K562 (cell line): ENCODE results near the gene CTCFL. TPM values are rescaled to one million over a fixed set of nuclear protein-coding genes. Genes with fewer than 3 reads are reported as not detected.

Source experiments
- ATAC-seq: fragments of 200-7000 bp; cut with Tn5 transposase; 3 replicates; pipeline ENCODE4 v1.9.1; 2020; ENCODE audit warnings: moderate library complexity
- BruUV-seq: library from RNA; stranded (reverse); fragments of 400-500 nt; replicated peaks from 2 replicates; lab custom pipeline; 2021; lab: Mats Ljungman, UMichigan
- CTCF ChIA-PET: fragments of 300-600 bp; formaldehyde crosslinking; extraction: SDS; loops from one replicate; lab custom pipeline; 2021; ENCODE audit warnings: low intra/inter-chr PET ratio; lab: Yijun Ruan, JAX
- POLR2A ChIA-PET: fragments of 300-600, 350-650 bp; sonication (Branson Sonifier 250); formaldehyde crosslinking; extraction: SDS; loops from one replicate; lab custom pipeline; 2021; ENCODE audit warnings: antibody characterized with exemption, inconsistent platforms; lab: Yijun Ruan, JAX
- DNase-seq, 4 experiments: peaks; one replicate each; pipeline versions ENCODE4 v3.0.0 to v3.0.0-alpha.2; 2011 to 2018; ENCODE audit warnings: low spot score in 3 of 4, mixed read lengths in 3 of 4; ENCODE audit errors: extremely low read depth in 1 of 4
- FAIRE-seq: peaks from 2 replicates; lab custom pipeline; 2011; peaks lifted over from hg19 to GRCh38; lab: Jason Lieb, UNC
- H2AFZ ChIP-seq: 2 replicates; pipeline ENCODE4 v1.6.0; 2011; ENCODE audit warnings: low read depth, low read length, control low read depth, inconsistent platforms
- H3K27ac ChIP-seq: fragments of 200-600 bp; 3 replicates; pipeline ENCODE4 v1.8.0; 2011; ENCODE audit warnings: low read depth, mild to moderate bottlenecking, control low read depth, inconsistent platforms, low read length, moderate library complexity, mixed read lengths; ENCODE audit errors: extremely low read depth
- H3K27me3 ChIP-seq, 2 experiments: fragments of 300-600 bp in 1 of 2; 2 replicates in 1 of 2; 3 replicates in 1 of 2; pipeline versions ENCODE4 v1.6.0 to v1.8.0; 2011; ENCODE audit warnings: inconsistent platforms in 2 of 2, low read length in 2 of 2, mild to moderate bottlenecking in 1 of 2, mixed read lengths in 1 of 2, moderate library complexity in 1 of 2; ENCODE audit not compliant: control insufficient read depth in 2 of 2, insufficient read depth in 2 of 2
- H3K36me3 ChIP-seq: fragments of 300-600 bp; 3 replicates; pipeline ENCODE4 v1.8.0; 2011; ENCODE audit warnings: mild to moderate bottlenecking, low read length, inconsistent platforms; ENCODE audit not compliant: control insufficient read depth, insufficient read depth
- H3K4me1 ChIP-seq, 2 experiments: fragments of 200-600 bp in 1 of 2; replicated peaks in 1 of 2; 2 replicates in 1 of 2; 3 replicates in 1 of 2; pipeline versions ENCODE4 v1.5.1 to v1.8.0; 2011; ENCODE audit warnings: inconsistent platforms in 2 of 2, low read length in 2 of 2, mild to moderate bottlenecking in 1 of 2, mixed read lengths in 1 of 2, moderate library complexity in 1 of 2; ENCODE audit not compliant: control insufficient read depth in 2 of 2, insufficient read depth in 2 of 2
- H3K4me2 ChIP-seq: 2 replicates; pipeline ENCODE4 v1.6.1; 2011; ENCODE audit warnings: low read length, control low read depth, inconsistent platforms, mixed read lengths; ENCODE audit not compliant: insufficient read depth
- H3K4me3 ChIP-seq: fragments of 200-600 bp; sonication (generic), shearing (Covaris generic); 2 replicates; pipeline ENCODE4 v1.5.1; 2016; ENCODE audit warnings: control low read depth, inconsistent platforms
- H3K79me2 ChIP-seq: fragments of 200-600 bp; 3 replicates; pipeline ENCODE4 v1.8.0; 2011; ENCODE audit warnings: low read length, inconsistent platforms; ENCODE audit not compliant: control insufficient read depth, insufficient read depth
- H3K9ac ChIP-seq, 2 experiments: 2 replicates each; pipeline versions ENCODE4 v1.6.0 to v1.6.1; 2011; ENCODE audit warnings: low read depth in 2 of 2, low read length in 2 of 2, control low read depth in 1 of 2, inconsistent platforms in 1 of 2, mild to moderate bottlenecking in 1 of 2, mixed read lengths in 1 of 2; ENCODE audit not compliant: insufficient read depth in 1 of 2
- H3K9me1 ChIP-seq: one replicate; pipeline ENCODE4 v1.6.0; 2011; ENCODE audit warnings: inconsistent platforms, mild to moderate bottlenecking, low read length, moderate library complexity; ENCODE audit not compliant: control insufficient read depth, insufficient read depth
- H3K9me3 ChIP-seq: replicated peaks from 2 replicates; pipeline ENCODE4 v1.5.1; 2011; ENCODE audit warnings: low read depth, low read length, inconsistent platforms; ENCODE audit not compliant: control insufficient read depth, insufficient read depth
- H4K20me1 ChIP-seq: replicated peaks from 2 replicates; pipeline ENCODE4 v1.6.1; 2011; ENCODE audit warnings: low read length, inconsistent platforms, mixed read lengths; ENCODE audit not compliant: control insufficient read depth, insufficient read depth
- DIDO1 ChIP-seq: fragments of 450-650 bp; IDR thresholded peaks from 2 replicates; pipeline ENCODE4 v1.6.1; 2016; ENCODE audit warnings: low read depth, missing biosample characterization, missing genetic modification characterization
- EP400 ChIP-seq: fragments of 450-650 bp; IDR thresholded peaks from 2 replicates; pipeline ENCODE4 v1.6.1; 2017; ENCODE audit warnings: antibody characterized with exemption, mild to moderate bottlenecking, moderate library complexity
- FOXK2 ChIP-seq, 2 experiments: fragments of 450-650 bp; IDR thresholded peaks in 1 of 2; conservative IDR thresholded peaks in 1 of 2; 2 replicates each; pipeline ENCODE4 v1.6.1; 2016; ENCODE audit warnings: low read depth in 2 of 2, mild to moderate bottlenecking in 1 of 2
- NFIC ChIP-seq: fragments of 450-650 bp; IDR thresholded peaks from 2 replicates; pipeline ENCODE4 v1.6.1; 2017; ENCODE audit warnings: mild to moderate bottlenecking, inconsistent platforms
- WGBS: fragments of 100-300 bp; shearing (Covaris generic); methylation state at CpG from one replicate; pipeline ENCODE4 v1.1.6; 2016; ENCODE audit warnings: low coverage, mixed read lengths; ENCODE audit not compliant: insufficient coverage; ENCODE audit errors: missing lambda C conversion rate; 5-methylcytosine and 5-hydroxymethylcytosine counted together
- in situ Hi-C: fragments of 300-500 bp; cut with MboI; formaldehyde crosslinking; loops from 4 replicates; pipeline ENCODE4 v1.15.0; 2018; ENCODE audit warnings: inconsistent platforms, mixed read lengths
- intact Hi-C: fragments of 100-400 bp; cut with micrococcal nuclease; formaldehyde crosslinking; loops from 2 replicates; pipeline ENCODE4 v1.14.2; 2022
- polyA plus RNA-seq, 8 experiments: library from polyadenylated mRNA; depleted of rRNA in 4 of 8; stranded (reverse) in 5 of 8; unstranded in 3 of 8; fragments of >200 nt; fragmentation: Nextera tagmentation in 2 of 8; fragmentation: Illumina TruSeq in 1 of 8; extraction: Ambion mirVana in 2 of 8; extraction: Trizol in 1 of 8; gene quantifications; 2 replicates each; pipeline versions ENCODE4 v1.2.1 to v1.2.3, GENCODE V29; 2011 to 2014; ENCODE audit warnings: inconsistent platforms in 1 of 8, missing spikeins in 1 of 8
- total RNA-seq, 7 experiments: library from RNA; depleted of rRNA in 6 of 7; stranded (reverse); fragments of >200 nt in 6 of 7; fragmentation: Illumina TruSeq in 2 of 7; extraction: Trizol in 2 of 7; gene quantifications; 2 replicates each; pipeline versions ENCODE4 v1.2.1 to v1.2.3, GENCODE V29; 2011 to 2021; ENCODE audit warnings: low replicate concordance in 1 of 7
- TF ChIP-seq, protein P1 (sequence below): fragments of 450-650 bp; IDR thresholded peaks from 2 replicates; pipeline ENCODE4 v1.6.1; 2016
- TF ChIP-seq, protein P2 (sequence below): fragments of 150-350 bp; IDR thresholded peaks from 2 replicates; pipeline ENCODE4 v1.6.1; 2014; ENCODE audit warnings: low read depth, mild to moderate bottlenecking, low read length, borderline replicate concordance
- TF ChIP-seq, protein P3 (sequence below): sonication (generic); formaldehyde crosslinking; IDR thresholded peaks from 2 replicates; pipeline ENCODE4 v1.8.1; 2023; ENCODE audit warnings: missing genetic modification reagents, mild to moderate bottlenecking, borderline replicate concordance

The CTCFL gene
- total and polyA plus RNA-seq, 9 of the 15 experiments (the other 6 are each of a cell fraction or from before 2014, with no cell fraction given) = 42.4 to 188 (median 111) TPM

DNA sequence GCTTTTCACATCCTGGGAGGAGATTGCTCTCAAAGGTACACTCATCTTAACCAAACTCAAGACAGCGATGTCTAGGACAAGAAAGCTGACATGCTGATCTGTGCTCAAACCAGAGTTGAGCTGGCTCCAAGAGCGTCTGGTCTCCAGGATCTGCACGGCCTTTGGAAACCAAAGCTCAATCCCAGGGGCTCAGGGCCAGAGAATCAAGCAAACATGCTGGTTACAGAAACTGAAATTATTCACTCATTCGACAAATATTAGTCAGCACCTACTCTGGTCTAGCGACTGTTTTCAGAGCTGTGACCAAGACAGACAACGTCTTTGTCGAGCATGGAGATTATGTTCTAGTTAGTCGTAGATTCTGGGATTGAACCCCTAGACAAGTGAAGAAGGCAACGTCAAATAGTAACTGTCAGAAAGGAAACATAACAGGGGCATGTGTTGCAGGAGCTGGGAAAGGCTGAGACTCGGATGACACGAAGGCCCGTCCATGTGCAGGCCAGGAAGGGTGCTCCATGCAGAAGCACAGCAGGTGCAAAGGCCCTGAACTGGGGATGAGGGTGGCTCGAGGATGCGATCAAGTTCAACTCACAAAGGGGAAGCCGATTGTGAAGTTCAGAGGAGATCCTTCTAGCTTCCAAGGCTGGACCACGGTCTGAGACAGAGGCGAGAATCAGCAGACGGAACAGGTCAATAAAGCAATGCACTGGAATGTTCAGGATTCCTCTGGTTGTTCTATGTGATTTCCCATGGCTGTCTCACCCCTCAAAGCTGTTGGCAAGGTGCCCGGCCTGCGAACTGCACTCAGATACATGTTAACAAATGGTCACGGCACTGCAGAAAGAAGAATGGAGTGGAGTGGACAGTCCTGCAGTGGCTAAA, 23.5 kb upstream of the CTCFL start:
- WGBS = 25% methylated on average over 21 of the region's 21 CpGs
- CTCF ChIA-PET = no interaction called here
- TF ChIP-seq EP400 (no peak), FOXK2 (conservative IDR thresholded peaks at IDR 0.05 in 1 of 2, IDR thresholded peaks at IDR 0.05 in 1 of 2; ENCODE audit: low read depth in 2 of 2) (no peak), DIDO1 (tag) (no peak), NFIC (peak; percentile 53; the same call in 1 of the 2 replicates)
- TF ChIP-seq, protein P1, sequence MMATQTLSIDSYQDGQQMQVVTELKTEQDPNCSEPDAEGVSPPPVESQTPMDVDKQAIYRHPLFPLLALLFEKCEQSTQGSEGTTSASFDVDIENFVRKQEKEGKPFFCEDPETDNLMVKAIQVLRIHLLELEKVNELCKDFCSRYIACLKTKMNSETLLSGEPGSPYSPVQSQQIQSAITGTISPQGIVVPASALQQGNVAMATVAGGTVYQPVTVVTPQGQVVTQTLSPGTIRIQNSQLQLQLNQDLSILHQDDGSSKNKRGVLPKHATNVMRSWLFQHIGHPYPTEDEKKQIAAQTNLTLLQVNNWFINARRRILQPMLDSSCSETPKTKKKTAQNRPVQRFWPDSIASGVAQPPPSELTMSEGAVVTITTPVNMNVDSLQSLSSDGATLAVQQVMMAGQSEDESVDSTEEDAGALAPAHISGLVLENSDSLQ = no peak
- TF ChIP-seq, protein P2, sequence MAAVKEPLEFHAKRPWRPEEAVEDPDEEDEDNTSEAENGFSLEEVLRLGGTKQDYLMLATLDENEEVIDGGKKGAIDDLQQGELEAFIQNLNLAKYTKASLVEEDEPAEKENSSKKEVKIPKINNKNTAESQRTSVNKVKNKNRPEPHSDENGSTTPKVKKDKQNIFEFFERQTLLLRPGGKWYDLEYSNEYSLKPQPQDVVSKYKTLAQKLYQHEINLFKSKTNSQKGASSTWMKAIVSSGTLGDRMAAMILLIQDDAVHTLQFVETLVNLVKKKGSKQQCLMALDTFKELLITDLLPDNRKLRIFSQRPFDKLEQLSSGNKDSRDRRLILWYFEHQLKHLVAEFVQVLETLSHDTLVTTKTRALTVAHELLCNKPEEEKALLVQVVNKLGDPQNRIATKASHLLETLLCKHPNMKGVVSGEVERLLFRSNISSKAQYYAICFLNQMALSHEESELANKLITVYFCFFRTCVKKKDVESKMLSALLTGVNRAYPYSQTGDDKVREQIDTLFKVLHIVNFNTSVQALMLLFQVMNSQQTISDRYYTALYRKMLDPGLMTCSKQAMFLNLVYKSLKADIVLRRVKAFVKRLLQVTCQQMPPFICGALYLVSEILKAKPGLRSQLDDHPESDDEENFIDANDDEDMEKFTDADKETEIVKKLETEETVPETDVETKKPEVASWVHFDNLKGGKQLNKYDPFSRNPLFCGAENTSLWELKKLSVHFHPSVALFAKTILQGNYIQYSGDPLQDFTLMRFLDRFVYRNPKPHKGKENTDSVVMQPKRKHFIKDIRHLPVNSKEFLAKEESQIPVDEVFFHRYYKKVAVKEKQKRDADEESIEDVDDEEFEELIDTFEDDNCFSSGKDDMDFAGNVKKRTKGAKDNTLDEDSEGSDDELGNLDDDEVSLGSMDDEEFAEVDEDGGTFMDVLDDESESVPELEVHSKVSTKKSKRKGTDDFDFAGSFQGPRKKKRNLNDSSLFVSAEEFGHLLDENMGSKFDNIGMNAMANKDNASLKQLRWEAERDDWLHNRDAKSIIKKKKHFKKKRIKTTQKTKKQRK = no peak
- TF ChIP-seq, protein P3, sequence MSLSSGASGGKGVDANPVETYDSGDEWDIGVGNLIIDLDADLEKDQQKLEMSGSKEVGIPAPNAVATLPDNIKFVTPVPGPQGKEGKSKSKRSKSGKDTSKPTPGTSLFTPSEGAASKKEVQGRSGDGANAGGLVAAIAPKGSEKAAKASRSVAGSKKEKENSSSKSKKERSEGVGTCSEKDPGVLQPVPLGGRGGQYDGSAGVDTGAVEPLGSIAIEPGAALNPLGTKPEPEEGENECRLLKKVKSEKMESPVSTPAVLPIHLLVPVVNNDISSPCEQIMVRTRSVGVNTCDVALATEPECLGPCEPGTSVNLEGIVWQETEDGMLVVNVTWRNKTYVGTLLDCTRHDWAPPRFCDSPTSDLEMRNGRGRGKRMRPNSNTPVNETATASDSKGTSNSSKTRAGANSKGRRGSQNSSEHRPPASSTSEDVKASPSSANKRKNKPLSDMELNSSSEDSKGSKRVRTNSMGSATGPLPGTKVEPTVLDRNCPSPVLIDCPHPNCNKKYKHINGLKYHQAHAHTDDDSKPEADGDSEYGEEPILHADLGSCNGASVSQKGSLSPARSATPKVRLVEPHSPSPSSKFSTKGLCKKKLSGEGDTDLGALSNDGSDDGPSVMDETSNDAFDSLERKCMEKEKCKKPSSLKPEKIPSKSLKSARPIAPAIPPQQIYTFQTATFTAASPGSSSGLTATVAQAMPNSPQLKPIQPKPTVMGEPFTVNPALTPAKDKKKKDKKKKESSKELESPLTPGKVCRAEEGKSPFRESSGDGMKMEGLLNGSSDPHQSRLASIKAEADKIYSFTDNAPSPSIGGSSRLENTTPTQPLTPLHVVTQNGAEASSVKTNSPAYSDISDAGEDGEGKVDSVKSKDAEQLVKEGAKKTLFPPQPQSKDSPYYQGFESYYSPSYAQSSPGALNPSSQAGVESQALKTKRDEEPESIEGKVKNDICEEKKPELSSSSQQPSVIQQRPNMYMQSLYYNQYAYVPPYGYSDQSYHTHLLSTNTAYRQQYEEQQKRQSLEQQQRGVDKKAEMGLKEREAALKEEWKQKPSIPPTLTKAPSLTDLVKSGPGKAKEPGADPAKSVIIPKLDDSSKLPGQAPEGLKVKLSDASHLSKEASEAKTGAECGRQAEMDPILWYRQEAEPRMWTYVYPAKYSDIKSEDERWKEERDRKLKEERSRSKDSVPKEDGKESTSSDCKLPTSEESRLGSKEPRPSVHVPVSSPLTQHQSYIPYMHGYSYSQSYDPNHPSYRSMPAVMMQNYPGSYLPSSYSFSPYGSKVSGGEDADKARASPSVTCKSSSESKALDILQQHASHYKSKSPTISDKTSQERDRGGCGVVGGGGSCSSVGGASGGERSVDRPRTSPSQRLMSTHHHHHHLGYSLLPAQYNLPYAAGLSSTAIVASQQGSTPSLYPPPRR (CRISPR knock-in tag) = no peak
- Histone ChIP-seq H3K4me2 (no peak overlapping the region), H3K4me1 (peaks cover 7 to 20% of the 10 kb centered on the region in 2 experiments; a peak in 3 of 5 replicates), H3K9me3 (no peaks in the 10 kb centered on the region), H2AFZ (peak overlapping the region; percentile 12; the same call in 1 of the 2 replicates), H3K4me3 (no peak overlapping the region), H3K79me2 (no peaks in the 10 kb centered on the region), H3K36me3 (no peaks in the 10 kb centered on the region), H4K20me1 (no peaks in the 10 kb centered on the region), H3K27ac (no peak overlapping the region), H3K9ac (no peak overlapping the region), H3K9me1 (no peaks in the 10 kb centered on the region), H3K27me3 (peaks cover 0 to 2% of the 10 kb centered on the region in 2 experiments; a peak in 1 of 5 replicates)
- DNase-seq = no peak
- intact Hi-C loops (no loop called here), in situ Hi-C loops (no loop called here)
- no peak for FAIRE-seq
- no peak for ATAC-seq
- POLR2A ChIA-PET = interaction anchor here (0.6 to 1.6 kb wide), 5 partner anchors 10 to 988 kb away, joined by 3 to 5 read pairs (median 4); partner anchors contain the start of gene PCK1
- no TSS peak for BruUV-seq
